Nephron (organoid): ENCODE measurements around the gene IFT88.

Source experiments
- H3K27ac Mint-ChIP-seq, 3 experiments: 2 replicates each; pipeline ENCODE4 v1.8.0; 2020; ENCODE audit warnings: mixed read lengths in 3 of 3, mild to moderate bottlenecking in 2 of 3, moderate library complexity in 1 of 3
- H3K27me3 Mint-ChIP-seq: 2 replicates; pipeline ENCODE4 v1.8.0; 2021; ENCODE audit warnings: low read depth, mild to moderate bottlenecking, moderate library complexity, mixed read lengths
- H3K36me3 Mint-ChIP-seq: 2 replicates; pipeline ENCODE4 v1.8.0; 2020; ENCODE audit warnings: low read depth, mixed read lengths
- H3K4me1 Mint-ChIP-seq: 2 replicates; pipeline ENCODE4 v1.8.0; 2020; ENCODE audit warnings: mixed read lengths
- H3K4me3 Mint-ChIP-seq, 3 experiments: 2 replicates each; pipeline ENCODE4 v1.8.0; 2020; ENCODE audit warnings: mild to moderate bottlenecking in 3 of 3, mixed read lengths in 3 of 3, moderate library complexity in 2 of 3
- H3K9me3 Mint-ChIP-seq: 2 replicates; pipeline ENCODE4 v1.8.0; 2020; ENCODE audit warnings: mixed read lengths
- TF ChIP-seq, protein P1 (sequence below), 3 experiments: fragments of 200-600 bp; sonication (generic); IDR thresholded peaks; one replicate each; pipeline ENCODE4 v1.5.0; 2021; ENCODE audit warnings: antibody characterized with exemption in 3 of 3; ENCODE audit not compliant: unreplicated experiment in 3 of 3

The IFT88 gene

DNA sequence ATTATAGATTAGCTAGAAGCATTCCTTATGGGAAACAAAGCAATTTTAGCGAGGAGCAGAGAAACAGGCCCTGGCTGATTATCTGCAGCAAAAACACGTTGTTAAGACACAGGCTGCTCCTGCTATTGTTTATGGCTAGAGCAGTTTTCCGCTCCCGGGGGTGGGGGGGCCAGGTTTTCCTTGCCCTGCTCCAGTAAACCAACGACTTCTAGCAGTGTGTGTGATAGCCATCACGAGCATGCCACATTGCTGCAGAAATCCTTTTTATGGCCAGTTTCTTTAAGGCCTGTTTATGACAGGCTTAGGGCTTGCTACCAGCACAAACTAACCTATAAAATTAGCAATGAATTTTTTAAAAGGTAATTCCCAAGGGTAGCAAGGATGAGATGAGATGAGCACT lies 118.1 kb downstream of the IFT88 start:
- H3K27me3 Mint-ChIP-seq: no peaks in the 10 kb centered on the region
- TF ChIP-seq, protein P1, sequence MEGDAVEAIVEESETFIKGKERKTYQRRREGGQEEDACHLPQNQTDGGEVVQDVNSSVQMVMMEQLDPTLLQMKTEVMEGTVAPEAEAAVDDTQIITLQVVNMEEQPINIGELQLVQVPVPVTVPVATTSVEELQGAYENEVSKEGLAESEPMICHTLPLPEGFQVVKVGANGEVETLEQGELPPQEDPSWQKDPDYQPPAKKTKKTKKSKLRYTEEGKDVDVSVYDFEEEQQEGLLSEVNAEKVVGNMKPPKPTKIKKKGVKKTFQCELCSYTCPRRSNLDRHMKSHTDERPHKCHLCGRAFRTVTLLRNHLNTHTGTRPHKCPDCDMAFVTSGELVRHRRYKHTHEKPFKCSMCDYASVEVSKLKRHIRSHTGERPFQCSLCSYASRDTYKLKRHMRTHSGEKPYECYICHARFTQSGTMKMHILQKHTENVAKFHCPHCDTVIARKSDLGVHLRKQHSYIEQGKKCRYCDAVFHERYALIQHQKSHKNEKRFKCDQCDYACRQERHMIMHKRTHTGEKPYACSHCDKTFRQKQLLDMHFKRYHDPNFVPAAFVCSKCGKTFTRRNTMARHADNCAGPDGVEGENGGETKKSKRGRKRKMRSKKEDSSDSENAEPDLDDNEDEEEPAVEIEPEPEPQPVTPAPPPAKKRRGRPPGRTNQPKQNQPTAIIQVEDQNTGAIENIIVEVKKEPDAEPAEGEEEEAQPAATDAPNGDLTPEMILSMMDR (IDR thresholded peaks at IDR 0.05; ENCODE audit: unreplicated experiment in 3 of 3): no peak
- H3K9me3 Mint-ChIP-seq: no peaks in the 10 kb centered on the region
- no peak overlapping the region for H3K4me3 Mint-ChIP-seq
- peaks cover 10% of the 10 kb centered on the region for H3K36me3 Mint-ChIP-seq
- no peaks in the 10 kb centered on the region for H3K4me1 Mint-ChIP-seq
- H3K27ac Mint-ChIP-seq: no peak overlapping the region

DNA sequence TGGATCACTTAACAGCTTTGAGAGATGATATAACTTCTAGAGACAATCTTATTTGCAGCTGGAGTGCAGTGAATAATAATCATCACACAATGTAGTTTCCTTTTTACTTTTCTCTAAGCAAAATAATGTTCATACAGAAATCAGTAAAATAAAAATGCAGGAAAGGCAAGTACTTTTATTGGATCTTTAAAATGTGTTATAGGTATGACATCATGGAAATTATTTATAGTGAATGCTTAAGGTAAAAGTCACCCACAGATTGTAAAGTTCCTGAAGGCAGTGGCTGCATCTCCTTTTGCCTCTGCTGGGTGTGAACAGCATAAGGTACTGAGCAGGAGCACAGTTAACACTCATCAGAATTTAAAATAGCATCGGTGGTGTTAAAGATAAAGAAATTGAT lies 119.2 kb downstream of the IFT88 start:
- Mint-ChIP-seq H3K4me3 (no peak overlapping the region), H3K9me3 (no peaks in the 10 kb centered on the region), H3K27me3 (no peaks in the 10 kb centered on the region), H3K27ac (no peak overlapping the region), H3K4me1 (no peaks in the 10 kb centered on the region), H3K36me3 (no peaks in the 10 kb centered on the region)
- TF ChIP-seq, protein P1 (IDR thresholded peaks at IDR 0.05; ENCODE audit: unreplicated experiment in 3 of 3): no peak

DNA sequence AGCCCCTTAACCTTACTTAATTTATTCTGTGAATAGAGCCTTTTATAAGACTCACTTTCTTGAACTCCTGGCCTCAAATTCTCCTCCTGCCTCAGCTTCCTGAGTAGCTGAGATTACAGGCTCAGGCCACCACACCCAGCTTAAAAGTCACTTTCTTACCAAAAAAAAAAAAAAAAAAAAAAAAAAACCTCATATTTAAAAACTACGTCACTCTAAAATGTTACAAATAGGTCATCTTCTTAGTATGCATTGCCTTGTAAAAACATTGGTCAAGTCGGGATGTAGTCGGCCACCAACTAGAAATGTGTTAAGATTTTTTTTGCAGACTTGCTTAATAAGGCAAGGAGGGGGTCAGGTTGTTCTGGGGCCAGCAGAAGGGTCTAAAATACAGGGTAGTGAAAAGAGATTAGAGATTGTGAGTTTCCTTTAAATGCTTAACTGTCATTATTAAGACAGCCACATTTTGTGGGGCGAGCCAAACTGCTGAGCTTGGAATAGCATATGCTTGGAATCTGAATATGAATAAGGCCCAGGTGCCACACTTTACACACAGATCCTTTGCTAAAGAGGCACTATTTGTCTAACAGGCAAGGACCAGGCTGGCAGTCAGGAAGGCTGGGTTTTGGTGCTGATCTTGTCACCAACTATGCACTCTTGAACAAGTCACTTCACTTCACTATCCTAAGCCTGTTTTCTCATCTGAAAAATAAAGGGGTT lies 120.1 kb downstream of the IFT88 start:
- H3K4me3 Mint-ChIP-seq: no peak overlapping the region
- H3K4me1 Mint-ChIP-seq: no peaks in the 10 kb centered on the region
- H3K36me3 Mint-ChIP-seq: no peaks in the 10 kb centered on the region
- TF ChIP-seq, protein P1 (IDR thresholded peaks at IDR 0.05; ENCODE audit: unreplicated experiment in 3 of 3): no peak
- no peaks in the 10 kb centered on the region for H3K27me3 Mint-ChIP-seq
- no peak overlapping the region for H3K27ac Mint-ChIP-seq
- no peaks in the 10 kb centered on the region for H3K9me3 Mint-ChIP-seq

DNA sequence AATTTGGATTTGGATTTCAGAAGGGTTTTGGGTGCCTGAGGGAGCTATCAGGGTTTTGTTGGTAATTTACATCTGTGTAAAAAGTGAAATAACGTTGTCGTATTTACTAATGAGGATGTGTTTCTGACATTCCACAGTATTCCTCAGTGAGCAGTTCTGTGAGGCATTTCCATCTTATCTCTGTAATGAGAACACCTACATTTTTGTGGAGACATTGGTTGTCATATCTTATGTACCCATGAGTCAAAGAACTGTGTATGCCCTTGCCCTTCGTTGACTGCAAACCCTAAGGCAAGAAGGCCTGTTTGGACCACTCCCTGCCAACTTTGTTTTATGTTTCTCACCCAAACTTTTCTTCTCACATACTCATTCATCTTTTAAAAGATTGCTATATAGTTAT lies 122.3 kb downstream of the IFT88 start:
- no peak overlapping the region for H3K4me3 Mint-ChIP-seq
- no peaks in the 10 kb centered on the region for H3K4me1 Mint-ChIP-seq
- H3K9me3 Mint-ChIP-seq: no peaks in the 10 kb centered on the region
- TF ChIP-seq, protein P1 (IDR thresholded peaks at IDR 0.05; ENCODE audit: unreplicated experiment in 3 of 3): no peak
- H3K27ac Mint-ChIP-seq: no peak overlapping the region
- H3K27me3 Mint-ChIP-seq: no peaks in the 10 kb centered on the region
- no peaks in the 10 kb centered on the region for H3K36me3 Mint-ChIP-seq

DNA sequence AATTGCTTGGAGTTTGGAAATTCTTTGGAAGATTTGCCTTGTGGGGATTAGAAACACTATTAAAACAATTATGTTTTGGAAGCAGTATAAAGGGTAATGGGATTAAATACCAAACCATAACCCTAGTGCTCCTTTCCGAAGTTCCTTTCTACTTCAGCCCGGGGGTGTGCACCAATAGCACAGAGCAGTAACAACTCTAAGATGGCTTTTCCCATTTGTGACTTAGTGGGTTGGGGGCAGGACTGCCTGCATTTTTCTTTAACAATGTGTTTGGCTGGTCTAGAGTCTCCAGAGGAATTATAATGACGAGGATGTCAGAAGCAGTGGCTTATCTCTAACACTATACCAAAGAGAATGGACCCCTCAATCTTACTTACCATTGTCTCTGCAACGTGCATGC lies 124.7 kb downstream of the IFT88 start:
- no peak overlapping the region for H3K4me3 Mint-ChIP-seq
- TF ChIP-seq, protein P1 (IDR thresholded peaks at IDR 0.05; ENCODE audit: unreplicated experiment in 3 of 3): no peak

DNA sequence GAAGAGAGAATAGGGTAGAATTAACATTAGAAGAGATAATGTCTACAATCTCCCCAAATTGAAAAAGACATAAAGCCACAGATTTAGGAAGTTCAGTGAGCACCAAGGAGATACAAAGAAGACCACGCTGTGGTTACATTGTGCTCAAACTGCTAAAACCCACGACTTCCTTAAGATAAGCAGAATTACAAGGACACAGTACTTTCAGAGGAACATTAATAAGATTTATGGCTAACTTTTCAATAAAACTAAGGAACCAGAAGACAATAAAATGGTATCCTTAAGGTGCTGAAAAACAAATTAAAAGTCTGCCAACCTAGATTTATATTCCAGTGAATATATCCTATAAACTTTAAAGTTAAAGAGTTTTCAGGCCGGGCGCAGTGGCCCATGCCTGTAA lies 129.1 kb downstream of the IFT88 start:
- H3K4me3 Mint-ChIP-seq: no peak overlapping the region
- H3K9me3 Mint-ChIP-seq: no peaks in the 10 kb centered on the region
- H3K4me1 Mint-ChIP-seq: peaks cover 9% of the 10 kb centered on the region
- TF ChIP-seq, protein P1 (IDR thresholded peaks at IDR 0.05; ENCODE audit: unreplicated experiment in 3 of 3): no peak
- peaks cover 16% of the 10 kb centered on the region for H3K27me3 Mint-ChIP-seq
- no peaks in the 10 kb centered on the region for H3K36me3 Mint-ChIP-seq
- no peak overlapping the region for H3K27ac Mint-ChIP-seq

More for the DNA sequence above, 124.7 kb downstream of the IFT88 start:
- Mint-ChIP-seq H3K9me3 (no peaks in the 10 kb centered on the region), H3K4me1 (no peaks in the 10 kb centered on the region), H3K27ac (no peak overlapping the region), H3K36me3 (no peaks in the 10 kb centered on the region), H3K27me3 (no peaks in the 10 kb centered on the region)
